HG03280 (cell line): ENCODE data around the gene ANGPTL2.

Experiments used
- ATAC-seq: cut with Tn5 transposase; IDR thresholded peaks from one replicate; pipeline ENCODE4 v1.9.1; 2021; ENCODE audit warnings: mild to moderate bottlenecking, moderate library complexity; ENCODE audit not compliant: unreplicated experiment

ANGPTL2 gene

GRCh38 chr9:127055745-127056402 is 66.6 kb downstream of the ANGPTL2 start:
- no peak for ATAC-seq

GRCh38 chr9:127053960-127054359 is 68.5 kb downstream of the ANGPTL2 start:
- no peak for ATAC-seq

GRCh38 chr9:127053057-127053821 is 69.2 kb downstream of the ANGPTL2 start:
- ATAC-seq: no peak

- ATAC-seq: no peak
Observed at GRCh38 chr9:127051881-127052595, 70.4 kb downstream of the ANGPTL2 start.

GRCh38 chr9:127050591-127051001 is 71.8 kb downstream of the ANGPTL2 start:
- no peak for ATAC-seq

- no peak for ATAC-seq
Observed at GRCh38 chr9:127050152-127050551, 72.3 kb downstream of the ANGPTL2 start.

GRCh38 chr9:127049581-127049980 is 72.9 kb downstream of the ANGPTL2 start:
- no peak for ATAC-seq

- no peak for ATAC-seq
Observed at GRCh38 chr9:127049044-127049443, 73.4 kb downstream of the ANGPTL2 start.

- no peak for ATAC-seq
Observed at GRCh38 chr9:127047971-127048370, 74.5 kb downstream of the ANGPTL2 start.

GRCh38 chr9:127045148-127045547 is 77.3 kb downstream of the ANGPTL2 start:
- no peak for ATAC-seq

- no peak for ATAC-seq
Observed at GRCh38 chr9:127039492-127039891, 82.9 kb downstream of the ANGPTL2 start.

- no peak for ATAC-seq
Observed at GRCh38 chr9:127038531-127038930, 83.9 kb downstream of the ANGPTL2 start.
